Panc1 (cell line): Measurements from ENCODE around the gene MAP1B.

ENCODE experiments used
- CTCF ChIP-seq: fragments of 450-650 bp; IDR thresholded peaks from 2 replicates; pipeline ENCODE4 v1.5.1; 2017; ENCODE audit warnings: mild to moderate bottlenecking
- POLR2AphosphoS5 ChIP-seq: IDR thresholded peaks from 2 replicates; pipeline ENCODE4 v1.6.1; 2012; ENCODE audit warnings: mild to moderate bottlenecking, low read depth, low read length, moderate library complexity
- REST ChIP-seq, 2 experiments: IDR thresholded peaks; 2 replicates each; pipeline ENCODE4 v1.6.1; 2011 to 2012; ENCODE audit warnings: low read depth in 2 of 2, control low read depth in 1 of 2, low read length in 1 of 2, mild to moderate bottlenecking in 1 of 2, moderate library complexity in 1 of 2; ENCODE audit not compliant: insufficient read depth in 1 of 2
- SIN3A ChIP-seq: IDR thresholded peaks from 2 replicates; pipeline ENCODE4 v1.6.1; 2012; ENCODE audit warnings: low read depth, mild to moderate bottlenecking, low read length, moderate library complexity, borderline replicate concordance; ENCODE audit not compliant: insufficient read depth
- TCF7L2 ChIP-seq: IDR thresholded peaks from 2 replicates; pipeline ENCODE4 v1.6.1; 2011; ENCODE audit warnings: mild to moderate bottlenecking, low read depth, low read length, inconsistent platforms

- no peak for TF ChIP-seq CTCF
- no peak for TF ChIP-seq POLR2AphosphoS5
- no peak for TF ChIP-seq TCF7L2
- no peak for TF ChIP-seq REST (IDR thresholded peaks at IDR 0.05; ENCODE audit: insufficient read depth in 1 of 2, low read depth in 2 of 2, low read length in 1 of 2)
- TF ChIP-seq SIN3A, result no peak
Measured at GRCh38 chr5:72129725-72130124, 22.4 kb downstream of the MAP1B start.
